HTERT RPE-1 (cell line): ENCODE results near the gene GRPR.
"Not testable (repeated sequence)": the region's sequence is repeated elsewhere in the genome, so short reads cannot be mapped to it uniquely, and the experiment has no call there.

Experiments used
- in situ Hi-C: fragments of 300-500 bp; cut with MboI; formaldehyde crosslinking; loops from 4 replicates; pipeline ENCODE4 v1.14.3; 2020; ENCODE audit warnings: low sequenced_read_pairs

GRPR gene

DNA sequence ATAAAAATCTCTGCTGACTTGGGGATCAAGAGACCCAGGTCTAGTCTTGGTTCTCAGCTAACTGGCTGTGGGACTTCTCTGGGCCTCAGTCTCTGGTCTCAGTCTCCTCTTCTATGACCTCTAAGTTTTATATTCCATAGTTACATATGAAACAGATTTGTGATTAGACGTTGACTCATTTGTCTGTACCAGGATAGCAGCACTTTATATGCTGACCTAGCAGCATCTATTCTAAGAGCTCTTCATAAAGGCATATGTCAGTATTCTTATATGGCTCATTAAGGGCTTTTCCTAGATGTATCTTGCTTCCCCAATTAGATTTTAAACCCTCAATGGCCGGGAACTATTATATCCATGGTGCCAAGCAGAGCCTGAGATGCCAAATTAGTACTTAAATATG, 12.7 kb downstream of the GRPR start:
- in situ Hi-C loops = no loop called here

DNA sequence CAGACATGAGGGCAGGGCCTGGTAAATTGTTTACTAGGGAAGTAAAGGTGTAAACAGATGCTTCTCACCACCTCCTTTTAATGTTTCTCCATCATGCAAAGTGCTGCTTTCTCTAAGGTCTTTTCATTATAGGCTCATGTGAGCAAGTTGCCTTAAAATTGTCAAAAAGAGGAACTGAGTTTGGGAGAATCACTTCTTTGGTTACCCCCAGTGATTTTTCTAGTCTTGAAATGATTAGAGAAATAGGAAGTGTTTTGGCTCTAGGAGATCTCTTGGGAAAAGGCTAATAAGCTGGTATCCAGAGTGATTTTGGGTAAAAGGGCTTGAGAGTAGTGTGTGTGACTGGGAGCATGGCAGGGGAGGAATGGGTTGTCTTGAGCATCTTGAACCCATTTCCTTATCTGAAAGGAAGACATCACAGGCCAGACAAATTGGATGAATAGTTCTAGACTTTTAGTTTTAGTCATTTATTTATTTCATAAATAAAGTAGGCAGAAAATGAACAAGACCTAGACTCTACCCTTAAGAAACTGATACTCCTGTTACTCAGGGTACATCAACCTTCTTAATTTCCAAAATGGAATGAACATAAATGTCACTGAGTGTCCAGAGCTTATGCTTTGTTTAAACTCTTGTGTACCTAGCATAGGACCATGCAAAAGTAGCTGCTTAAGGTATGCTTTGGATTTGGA, 14.2 kb downstream of the GRPR start:
- in situ Hi-C loops = no loop called here

DNA sequence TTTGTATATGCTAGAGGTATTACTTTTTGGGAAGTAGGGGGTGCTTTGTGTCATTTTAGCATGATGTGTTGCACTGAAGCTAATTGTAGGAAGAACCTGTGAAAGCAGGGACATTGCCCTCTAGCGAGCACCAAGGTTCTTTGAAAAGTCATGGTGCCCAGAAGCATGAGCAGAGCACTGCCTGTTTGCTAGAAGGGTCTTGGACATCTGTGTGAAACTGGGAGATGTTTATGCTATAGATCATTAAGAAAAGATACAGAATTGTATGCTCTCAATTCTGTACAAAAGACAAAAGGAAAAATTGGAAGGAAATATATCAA, 14.7 kb downstream of the GRPR start:
- in situ Hi-C loops = no loop called here

DNA sequence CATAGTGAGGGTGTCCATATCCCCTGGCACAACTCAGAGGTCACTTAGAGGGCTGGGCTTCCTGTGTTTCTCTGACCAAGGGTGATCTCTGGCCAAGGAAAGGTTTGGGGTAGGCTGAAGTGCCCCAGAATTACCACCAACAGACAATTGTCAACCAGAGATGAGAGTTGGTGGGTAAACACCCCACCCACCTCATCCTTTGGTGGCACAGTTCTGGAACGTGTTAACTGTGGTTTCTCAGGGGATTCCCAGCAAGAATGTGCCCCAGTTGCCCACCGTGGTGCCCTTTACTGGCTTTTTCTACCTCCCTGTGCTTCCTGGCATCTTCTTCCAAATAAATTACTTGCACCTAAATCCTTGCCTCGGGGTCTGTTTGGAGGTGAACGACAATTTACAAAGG, 17.1 kb downstream of the GRPR start:
- in situ Hi-C loops = no loop called here

DNA sequence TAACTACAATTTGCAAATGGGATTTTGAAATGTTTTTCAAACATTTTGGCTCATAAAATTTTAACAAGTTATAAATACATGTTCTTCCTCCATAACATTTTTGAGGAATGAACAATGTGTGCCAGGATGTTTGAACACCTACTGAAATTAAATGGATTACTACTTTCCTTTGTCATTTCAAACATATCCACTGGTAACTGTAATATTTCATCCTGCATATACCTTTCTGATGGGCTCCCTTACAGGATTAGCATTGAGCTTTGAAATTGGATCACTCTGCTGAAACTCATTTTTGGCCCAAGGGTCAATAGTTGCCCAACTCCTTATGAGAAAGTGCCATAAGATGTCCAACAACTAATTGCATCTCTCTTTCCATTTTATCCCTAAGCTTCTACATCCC, 17.6 kb downstream of the GRPR start:
- in situ Hi-C loops = no loop called here

DNA sequence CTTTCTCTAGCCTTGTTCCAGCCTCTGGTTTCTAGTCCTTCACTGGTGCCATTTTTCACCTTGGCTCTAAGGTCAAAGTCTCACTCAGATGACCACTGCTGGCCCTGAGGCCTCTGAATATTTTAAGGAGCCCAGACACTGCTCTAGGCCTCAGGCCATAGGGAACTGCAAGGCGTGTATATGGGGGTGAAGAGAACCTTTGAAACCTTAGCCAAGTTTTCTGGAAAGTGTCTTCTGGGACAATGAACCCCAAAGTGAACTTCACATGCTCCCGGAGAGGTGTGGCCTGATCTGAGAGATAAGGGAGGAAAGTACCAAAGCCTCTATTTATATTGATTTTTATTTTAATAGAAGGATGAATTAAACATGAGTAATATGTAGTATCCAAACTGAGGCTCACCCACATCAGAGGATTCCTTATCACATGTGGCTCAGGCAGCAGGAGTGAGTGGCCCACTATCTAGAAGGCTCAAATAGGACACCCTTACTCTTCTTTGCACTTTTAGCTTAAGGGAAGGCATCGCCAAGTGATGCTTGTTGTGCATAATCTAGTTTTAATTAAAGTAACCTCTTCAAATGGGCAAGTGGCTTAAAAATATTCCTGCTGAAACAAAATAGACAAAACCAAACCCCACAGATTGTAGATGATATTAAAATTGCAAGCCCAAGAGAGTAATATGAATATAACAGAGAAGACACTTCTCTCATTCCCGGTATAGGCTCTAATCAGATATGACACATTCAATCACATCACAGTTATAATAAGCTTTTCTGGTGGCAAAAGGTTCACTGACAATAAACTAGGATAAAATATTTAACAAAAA, 18.3 kb downstream of the GRPR start:
- in situ Hi-C loops = no loop called here

DNA sequence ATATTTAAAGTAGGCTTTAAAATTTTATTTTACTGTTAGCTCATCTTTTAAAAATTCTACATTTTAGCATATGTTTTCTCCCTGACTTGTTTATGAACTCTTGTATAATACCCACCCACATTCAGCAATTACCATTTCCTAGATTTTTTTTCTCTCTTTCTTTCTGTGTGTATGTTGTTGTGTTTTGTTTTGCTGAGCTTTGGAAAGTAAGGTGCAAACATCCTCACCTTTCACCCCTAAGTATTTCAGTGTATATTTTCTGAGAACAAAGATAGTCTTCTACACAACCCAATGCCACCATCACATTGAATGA, 18.8 kb downstream of the GRPR start:
- in situ Hi-C loops = no loop called here

DNA sequence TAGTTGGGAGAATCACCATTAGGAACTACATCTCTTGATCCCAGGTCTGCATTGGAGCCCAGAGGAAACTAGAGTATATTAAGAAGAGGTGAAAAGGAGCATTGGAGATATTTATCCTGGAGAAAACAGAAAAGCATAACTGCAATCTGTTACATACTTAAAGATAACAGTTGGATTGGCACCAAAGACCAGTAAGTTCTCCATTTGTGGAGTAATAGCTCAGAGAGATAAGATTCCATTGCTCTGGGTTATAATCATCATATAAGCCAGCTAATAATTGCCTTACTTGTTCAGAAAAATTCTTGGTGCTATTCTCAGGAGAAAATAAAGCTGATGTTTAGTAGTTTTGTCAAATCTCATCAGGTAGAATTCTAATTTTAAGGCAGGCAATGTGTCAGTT, 20.6 kb downstream of the GRPR start:
- in situ Hi-C loops = no loop called here

DNA sequence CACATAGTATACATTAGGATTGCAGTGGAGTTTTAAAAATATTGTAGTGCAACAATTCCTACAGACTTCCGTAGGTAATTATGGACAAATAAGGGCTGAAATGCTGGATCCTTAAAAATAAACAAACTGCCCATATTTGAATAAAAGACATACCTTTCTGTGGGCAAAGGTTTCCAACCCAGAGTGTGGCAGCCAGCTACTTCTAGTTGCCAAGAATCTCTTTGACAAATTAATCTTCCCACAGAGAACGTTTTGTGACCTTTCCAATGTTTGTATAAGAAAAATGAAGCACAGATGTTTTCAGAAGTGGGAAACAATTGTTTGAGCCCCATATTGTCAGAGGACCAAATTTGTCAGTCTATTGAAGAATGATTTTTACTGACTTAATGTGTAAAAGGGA, 21.1 kb downstream of the GRPR start:
- in situ Hi-C loops = no loop called here

DNA sequence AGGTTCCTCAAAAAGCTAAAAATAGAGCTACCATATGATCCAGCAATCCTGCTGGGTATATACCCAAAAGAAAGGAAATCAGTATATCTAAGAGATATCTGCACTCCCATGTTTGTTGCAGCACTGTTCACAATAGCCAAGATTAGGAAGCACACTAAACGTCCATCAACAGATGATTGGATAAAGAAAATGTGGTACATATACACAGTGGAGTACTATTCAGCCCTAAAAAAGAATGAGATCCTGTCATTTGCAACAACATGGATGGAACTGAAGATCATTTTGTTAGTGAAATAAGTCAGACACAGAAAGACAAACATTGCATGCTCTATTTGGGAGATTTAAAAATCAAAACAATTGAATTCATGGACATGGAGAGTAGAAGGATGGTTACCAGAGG, 21.7 kb downstream of the GRPR start:
- in situ Hi-C loops = not testable (repeated sequence)

DNA sequence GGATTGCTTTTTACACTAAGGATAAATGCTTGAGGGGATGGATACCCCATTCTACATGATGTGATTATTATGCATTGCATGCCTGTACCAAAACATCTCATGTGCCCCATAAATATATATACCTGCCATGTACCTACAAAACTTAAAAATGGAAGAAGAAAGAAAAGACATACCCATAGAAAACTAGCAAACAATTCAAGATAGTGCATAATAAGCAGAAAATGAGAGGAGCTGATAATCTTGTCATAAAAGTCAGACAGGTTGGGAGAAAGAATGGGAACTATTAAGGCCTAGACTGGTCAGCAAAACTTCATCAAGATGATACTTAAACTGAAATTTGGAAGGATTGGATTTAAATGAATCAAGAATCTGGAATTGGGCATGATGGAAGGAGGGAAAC, 22.3 kb downstream of the GRPR start:
- in situ Hi-C loops = no loop called here

DNA sequence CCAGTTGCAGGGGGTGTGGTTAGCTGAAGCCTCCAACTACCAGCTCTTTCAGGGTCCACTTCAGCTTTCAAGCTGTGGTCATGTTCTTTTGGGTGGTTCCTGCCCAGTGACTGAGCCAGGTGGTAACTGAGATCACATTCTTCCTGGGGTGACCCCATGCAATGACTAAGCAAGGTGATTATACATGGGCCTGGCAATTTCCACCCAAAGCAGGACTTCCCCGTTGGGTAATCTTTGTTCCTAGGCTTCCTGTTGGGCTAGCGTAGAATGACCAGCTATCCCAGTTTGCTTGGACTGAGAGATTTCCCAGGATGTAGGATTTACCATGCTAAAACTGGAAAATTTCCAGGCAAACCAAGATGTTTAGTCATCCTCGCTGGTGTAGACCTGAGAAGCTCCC, 25.5 kb downstream of the GRPR start:
- in situ Hi-C loops = no loop called here

DNA sequence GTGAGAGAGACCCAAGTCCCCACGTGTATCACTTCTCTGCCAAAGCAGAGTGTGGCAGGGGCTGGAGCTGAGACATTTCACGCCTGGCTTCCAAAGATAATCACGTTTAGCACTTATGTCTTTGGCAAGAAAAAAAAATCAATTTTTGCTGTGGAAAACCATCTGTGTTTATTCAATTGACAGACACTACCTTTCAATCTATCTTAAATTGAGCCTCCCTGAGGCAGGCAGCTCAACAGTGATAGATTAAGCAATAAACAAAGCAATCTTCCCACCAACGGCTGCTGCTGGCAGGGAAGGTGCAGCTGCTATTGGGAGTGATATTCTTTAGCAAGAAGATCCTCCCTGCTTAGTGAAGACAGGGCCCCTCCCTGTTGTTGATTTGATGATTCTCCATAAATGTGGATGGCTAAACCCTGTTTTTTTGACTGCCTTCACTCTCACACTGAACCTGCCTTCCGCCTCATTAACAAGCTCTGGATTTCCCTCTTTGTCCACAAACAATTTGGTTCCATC, 32.3 kb downstream of the GRPR start:
- in situ Hi-C loops = no loop called here

DNA sequence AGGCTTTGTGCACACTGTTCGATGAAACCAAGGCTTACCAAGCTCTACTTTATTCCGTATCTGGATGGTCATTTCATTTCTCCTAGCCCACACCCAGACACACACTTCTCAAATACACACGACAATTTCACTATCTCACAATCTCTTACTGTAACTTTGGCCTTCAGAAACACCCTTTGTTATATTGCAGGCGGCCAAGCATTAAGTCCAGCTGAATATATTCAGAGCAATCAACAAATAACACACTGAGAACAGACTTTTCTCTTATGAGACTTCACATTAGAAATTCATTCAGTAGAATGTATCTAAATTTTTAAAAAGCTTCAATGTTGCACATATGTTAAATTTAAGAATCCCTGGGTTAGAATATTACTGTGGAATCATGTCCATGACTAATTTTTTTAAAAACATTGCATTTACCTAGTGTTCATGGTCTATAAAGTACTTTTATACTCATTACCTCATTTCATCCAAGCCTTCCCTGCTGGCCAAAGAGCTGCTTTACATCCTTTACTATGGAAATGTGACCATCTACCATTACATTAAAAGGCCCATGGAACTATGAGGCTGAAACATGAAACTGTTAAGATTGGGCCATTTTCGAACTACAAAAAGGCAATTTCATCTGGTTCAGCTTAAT, 33.4 kb downstream of the GRPR start:
- in situ Hi-C loops = no loop called here

DNA sequence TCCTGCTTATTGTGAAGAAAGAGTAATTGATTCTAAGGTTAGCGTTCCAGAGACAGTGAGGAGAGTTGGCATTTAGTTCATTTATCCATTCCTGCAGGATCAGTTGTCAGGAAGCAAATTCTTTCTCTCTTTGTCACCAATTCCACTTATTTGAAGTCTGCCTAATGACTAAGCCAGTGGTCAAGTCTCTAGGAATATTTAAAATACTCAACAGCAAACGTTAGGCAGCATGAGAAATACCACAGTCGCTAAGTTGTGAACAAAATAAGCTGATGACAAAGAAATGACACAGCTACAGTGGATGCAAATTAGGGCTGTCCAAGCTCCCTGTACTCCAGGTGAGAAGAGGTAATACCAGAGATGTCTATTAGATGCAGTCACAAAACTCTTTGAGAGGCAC, 37.4 kb downstream of the GRPR start:
- in situ Hi-C loops = no loop called here

DNA sequence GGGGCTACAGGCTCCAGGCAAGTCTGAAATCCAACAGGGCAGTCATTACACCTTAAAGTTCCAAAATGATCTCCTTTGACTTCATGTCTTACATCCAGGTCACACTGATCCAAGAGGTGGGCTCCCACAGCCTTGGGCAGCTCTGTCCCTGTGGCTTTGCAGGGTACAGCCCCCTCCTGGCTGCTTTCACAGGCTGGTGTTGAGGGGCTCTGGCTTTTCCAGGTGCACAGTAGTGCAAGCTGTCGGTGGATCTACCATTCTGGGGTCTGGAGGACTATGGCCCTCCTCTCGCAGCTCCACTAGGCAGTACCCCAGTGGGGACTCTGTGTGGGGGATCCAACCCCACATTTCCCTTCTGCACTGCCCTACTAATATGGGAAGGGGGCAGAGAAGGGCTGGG, 37.8 kb downstream of the GRPR start:
- in situ Hi-C loops = not testable (repeated sequence)

DNA sequence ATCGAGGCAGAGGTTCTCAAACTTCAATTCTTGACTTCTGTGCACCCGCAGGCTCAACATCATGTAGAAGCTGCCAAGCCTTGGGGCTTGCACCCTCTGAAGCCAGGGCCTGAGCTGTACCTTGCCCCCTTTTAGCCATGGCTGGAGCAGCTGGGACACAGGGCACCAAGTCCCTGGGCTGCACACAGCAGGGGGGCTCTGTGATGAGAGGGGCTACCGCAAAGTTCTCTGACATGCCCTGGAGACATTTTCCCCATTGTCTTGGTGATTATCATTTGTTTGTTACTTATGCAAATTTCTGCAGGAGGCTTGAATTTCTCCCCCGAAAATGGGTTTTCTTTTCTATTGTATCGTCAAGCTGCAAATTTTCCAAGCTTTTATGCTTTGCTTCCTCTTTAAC, 39.0 kb downstream of the GRPR start:
- in situ Hi-C loops = no loop called here

DNA sequence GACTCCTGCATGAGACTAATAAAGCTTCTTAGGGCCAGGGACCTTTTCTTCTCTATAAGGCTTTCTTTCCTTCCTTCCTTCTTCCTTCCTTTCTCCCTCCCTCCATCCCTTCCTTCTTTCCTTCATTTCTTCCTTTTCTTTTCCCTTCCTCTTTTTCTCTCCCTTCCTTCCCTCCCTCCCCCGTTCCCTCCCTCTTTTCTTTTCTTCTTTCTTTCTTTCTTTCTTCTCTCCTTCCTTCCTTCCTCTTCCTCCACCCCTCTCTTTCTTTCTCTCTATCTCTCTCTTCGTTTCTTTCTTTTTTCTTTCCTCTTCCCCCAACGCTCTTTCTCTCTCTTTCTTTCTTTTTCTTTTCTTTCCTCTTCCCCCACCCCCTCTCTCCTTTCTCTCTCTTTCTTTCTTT, 41.4 kb downstream of the GRPR start:
- in situ Hi-C loops = no loop called here

DNA sequence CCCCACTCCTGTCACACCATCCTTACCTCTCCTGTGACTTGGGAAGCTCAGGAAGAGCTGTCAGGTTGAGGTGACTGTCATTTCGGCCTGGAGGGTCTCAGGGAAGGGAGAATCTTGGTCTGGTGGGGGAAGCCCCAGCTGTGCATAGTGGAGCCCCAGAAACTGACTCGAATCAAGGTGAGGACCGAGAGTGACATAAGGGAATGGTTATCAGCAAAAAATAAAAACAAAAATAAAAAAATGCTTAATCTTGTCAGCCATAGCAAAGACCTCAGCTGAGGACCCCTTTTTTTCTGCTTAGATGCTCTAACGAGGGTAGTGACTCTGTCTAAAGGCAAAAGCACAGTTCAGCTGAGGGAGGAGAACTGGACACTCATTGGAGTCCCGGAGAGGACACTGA, 43.8 kb downstream of the GRPR start, which contains the start of gene MAGEB17:
Gene MAGEB17, plus strand, starts transcription at position 301 of the 400 bp plus-strand sequence. CDS start 2,902 bp downstream, outside the sequence.
- in situ Hi-C loops = no loop called here

DNA sequence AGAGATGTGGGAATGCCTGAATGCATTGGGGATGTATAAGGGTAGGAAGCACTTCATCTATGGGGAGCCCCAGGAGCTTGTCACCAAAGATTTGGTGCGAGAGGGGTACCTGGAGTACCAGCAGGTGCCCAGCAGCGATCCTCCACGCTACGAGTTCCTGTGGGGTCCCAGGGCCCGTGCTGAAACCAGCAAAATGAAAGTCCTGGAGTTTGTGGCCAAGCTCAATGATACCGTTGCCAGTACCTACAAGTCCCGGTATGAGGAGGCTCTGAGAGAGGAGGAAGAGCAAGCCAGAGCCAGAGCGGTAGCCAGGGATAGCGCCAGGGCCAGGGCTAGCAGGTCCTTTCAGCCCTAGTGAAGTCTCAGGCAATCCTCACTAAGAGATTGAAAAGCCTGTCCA, 47.7 kb downstream of the GRPR start:
- in situ Hi-C loops = no loop called here

DNA sequence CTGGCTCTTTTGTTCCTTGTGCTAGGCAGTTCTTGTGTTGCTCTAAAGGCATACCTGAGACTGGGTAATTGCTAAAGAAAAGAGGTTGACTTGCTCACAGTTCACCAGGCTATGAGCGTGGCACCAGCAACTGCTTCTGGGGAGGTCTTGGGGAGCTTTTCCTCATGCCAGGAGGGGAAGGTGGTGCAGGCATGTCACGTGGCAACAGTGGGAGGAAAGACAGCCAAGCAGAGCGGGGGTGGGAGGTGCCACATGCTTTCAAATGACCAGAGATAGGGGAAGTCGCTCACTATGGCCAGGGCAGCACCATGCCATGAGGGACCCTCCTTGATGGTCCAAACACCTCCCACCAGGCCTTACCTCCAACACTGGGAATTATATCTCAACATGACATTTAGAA, 48.6 kb downstream of the GRPR start:
- in situ Hi-C loops = no loop called here

DNA sequence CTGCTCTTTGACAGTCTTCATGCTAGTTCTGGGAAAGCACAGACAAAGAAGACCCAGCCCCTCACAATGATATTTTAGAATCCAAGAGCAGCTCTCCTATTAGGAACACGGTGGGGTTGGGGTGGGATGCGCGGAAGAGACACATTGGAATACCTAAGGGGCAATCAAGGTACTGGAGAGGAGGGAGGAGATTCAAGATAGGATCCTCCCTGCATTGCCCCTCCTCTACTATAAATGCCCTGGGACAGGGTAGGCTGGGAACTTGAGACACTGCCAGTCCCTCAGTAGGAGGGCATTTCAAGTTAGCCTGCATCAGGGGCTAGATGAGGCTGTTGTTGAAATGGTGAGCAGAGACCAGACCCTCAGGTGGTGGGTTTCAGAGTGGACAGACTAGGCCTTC, 49.0 kb downstream of the GRPR start:
- in situ Hi-C loops = no loop called here
